Chondrocyte (in vitro differentiated cells): ENCODE data around the gene GPR141. TPM values are rescaled to one million over a fixed set of nuclear protein-coding genes. Genes with fewer than 3 reads are reported as not detected.

Experiments used
- DNase-seq: peaks from one replicate; pipeline ENCODE4 v3.0.0; 2021; ENCODE audit warnings: mixed read lengths, low spot score
- H3K27ac Mint-ChIP-seq: one replicate; pipeline ENCODE4 v1.8.0; 2021; ENCODE audit warnings: mild to moderate bottlenecking, moderate library complexity, mixed read lengths; ENCODE audit not compliant: unreplicated experiment
- H3K27me3 Mint-ChIP-seq: 2 replicates; pipeline ENCODE4 v1.8.0; 2021; ENCODE audit warnings: low read depth, mixed read lengths
- H3K36me3 Mint-ChIP-seq: 2 replicates; pipeline ENCODE4 v1.8.0; 2021; ENCODE audit warnings: low read depth, mixed read lengths
- H3K4me1 Mint-ChIP-seq: 2 replicates; pipeline ENCODE4 v1.8.0; 2021; ENCODE audit warnings: low read depth, mild to moderate bottlenecking, mixed read lengths
- H3K4me3 Mint-ChIP-seq: one replicate; pipeline ENCODE4 v1.8.0; 2021; ENCODE audit warnings: mild to moderate bottlenecking, moderate library complexity, mixed read lengths; ENCODE audit not compliant: unreplicated experiment
- H3K9me3 Mint-ChIP-seq: 2 replicates; pipeline ENCODE4 v1.8.0; 2021; ENCODE audit warnings: low read depth, mixed read lengths
- total RNA-seq: library from RNA; stranded (reverse); gene quantifications from 3 replicates; pipeline ENCODE4 v1.2.1, GENCODE V29; 2021
- TF ChIP-seq, protein P1 (sequence below): fragments of 200-600 bp; sonication (generic); IDR thresholded peaks from 2 replicates; pipeline ENCODE4 v1.5.0; 2021; ENCODE audit warnings: antibody characterized with exemption, mild to moderate bottlenecking, moderate library complexity

GPR141 gene
- total RNA-seq, 1 donor from 2014 or later: not detected

DNA sequence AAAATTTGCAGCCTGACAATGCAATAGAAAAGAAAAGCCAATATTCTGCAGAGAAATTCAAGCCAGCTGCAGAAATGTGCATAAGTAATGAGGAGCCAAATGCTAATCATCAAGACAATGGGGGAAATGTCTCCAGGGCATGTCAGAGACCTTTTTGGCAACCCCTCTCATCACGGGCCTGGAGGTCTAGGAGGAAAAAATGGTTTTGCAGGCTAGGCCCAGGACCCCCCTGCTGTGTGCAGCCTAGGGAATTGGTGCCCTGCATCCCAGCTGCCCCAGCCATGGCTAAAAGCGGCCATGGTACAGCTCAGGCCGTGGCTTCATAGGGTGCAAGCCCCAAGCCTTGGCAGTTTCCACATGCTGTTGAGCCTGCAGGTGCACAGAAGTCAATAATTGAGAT, 92.4 kb downstream of the GPR141 start:
- no peak for DNase-seq
- H3K36me3 Mint-ChIP-seq: peaks cover 2% of the 10 kb centered on the region
- no peak overlapping the region for H3K4me3 Mint-ChIP-seq
- no peaks in the 10 kb centered on the region for H3K4me1 Mint-ChIP-seq
- TF ChIP-seq, protein P1, sequence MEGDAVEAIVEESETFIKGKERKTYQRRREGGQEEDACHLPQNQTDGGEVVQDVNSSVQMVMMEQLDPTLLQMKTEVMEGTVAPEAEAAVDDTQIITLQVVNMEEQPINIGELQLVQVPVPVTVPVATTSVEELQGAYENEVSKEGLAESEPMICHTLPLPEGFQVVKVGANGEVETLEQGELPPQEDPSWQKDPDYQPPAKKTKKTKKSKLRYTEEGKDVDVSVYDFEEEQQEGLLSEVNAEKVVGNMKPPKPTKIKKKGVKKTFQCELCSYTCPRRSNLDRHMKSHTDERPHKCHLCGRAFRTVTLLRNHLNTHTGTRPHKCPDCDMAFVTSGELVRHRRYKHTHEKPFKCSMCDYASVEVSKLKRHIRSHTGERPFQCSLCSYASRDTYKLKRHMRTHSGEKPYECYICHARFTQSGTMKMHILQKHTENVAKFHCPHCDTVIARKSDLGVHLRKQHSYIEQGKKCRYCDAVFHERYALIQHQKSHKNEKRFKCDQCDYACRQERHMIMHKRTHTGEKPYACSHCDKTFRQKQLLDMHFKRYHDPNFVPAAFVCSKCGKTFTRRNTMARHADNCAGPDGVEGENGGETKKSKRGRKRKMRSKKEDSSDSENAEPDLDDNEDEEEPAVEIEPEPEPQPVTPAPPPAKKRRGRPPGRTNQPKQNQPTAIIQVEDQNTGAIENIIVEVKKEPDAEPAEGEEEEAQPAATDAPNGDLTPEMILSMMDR: no peak
- H3K27ac Mint-ChIP-seq: no peak overlapping the region
- H3K9me3 Mint-ChIP-seq: peaks cover 28% of the 10 kb centered on the region
- no peaks in the 10 kb centered on the region for H3K27me3 Mint-ChIP-seq

DNA sequence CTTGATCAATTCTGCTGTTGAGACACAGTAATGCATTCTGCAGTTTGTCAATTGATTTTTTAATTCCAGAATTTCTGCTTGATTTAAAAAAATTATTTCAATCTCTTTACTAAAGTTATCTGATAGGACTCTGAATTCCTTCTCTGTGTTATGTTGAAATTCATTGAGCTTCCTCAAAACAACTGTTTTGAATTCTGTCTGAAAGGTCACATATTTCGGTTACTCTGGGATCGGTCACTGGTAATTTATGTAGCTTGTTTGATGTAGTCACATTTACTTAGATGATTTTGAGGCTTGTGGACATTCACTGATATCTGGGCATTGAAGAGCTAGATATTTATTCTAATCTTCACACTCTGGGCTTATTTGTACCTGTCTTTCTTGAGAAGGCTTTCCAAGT, 97.6 kb downstream of the GPR141 start:
- Mint-ChIP-seq H3K27ac (no peak overlapping the region), H3K36me3 (peaks cover 2% of the 10 kb centered on the region), H3K9me3 (peaks cover 17% of the 10 kb centered on the region), H3K4me1 (no peaks in the 10 kb centered on the region), H3K27me3 (peaks cover 3% of the 10 kb centered on the region), H3K4me3 (no peak overlapping the region)
- TF ChIP-seq, protein P1: no peak
- no peak for DNase-seq

DNA sequence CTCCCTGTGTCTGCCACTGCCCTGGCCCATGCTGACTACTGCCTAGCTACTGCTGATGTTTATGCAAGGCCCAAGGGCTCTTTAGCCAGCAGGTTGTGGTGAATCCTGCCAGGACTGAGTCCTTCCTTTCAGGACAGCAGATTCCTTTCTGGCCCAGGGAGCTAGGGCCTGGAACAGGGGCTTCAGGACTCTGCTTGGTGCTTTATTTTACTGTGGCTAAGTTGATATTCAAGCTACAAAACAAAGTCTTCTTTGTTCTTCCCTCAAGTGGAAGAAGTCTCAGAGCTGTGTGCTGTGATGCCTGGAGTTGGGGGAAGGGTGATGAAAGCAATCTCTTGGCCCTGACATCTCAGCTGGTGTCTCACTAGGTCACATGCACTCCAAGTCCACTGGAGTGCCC, 98.6 kb downstream of the GPR141 start:
- Mint-ChIP-seq H3K9me3 (peaks cover 11% of the 10 kb centered on the region), H3K4me1 (no peaks in the 10 kb centered on the region), H3K4me3 (no peak overlapping the region), H3K36me3 (peaks cover 2% of the 10 kb centered on the region), H3K27ac (no peak overlapping the region), H3K27me3 (peaks cover 3% of the 10 kb centered on the region)
- DNase-seq: no peak
- TF ChIP-seq, protein P1: no peak

DNA sequence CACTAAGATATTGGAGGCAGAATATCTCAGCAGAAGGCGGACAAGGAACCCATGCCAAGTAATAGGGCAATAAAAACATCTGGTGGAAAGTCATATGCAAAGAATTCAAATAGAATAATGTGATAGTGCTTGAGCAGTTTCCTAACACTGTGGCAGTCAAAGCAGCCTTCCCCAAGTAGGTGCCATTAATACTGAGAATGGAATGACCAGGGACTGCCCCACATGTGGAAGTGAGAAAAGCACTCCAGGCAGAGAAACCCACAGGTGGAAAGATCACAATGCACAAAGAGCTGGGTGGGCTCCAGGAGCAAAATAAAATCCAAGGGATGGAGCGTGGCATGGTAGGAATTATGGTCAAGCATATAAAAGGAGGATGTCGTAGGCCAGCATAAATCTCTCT, 100.4 kb downstream of the GPR141 start:
- DNase-seq: no peak
- no peaks in the 10 kb centered on the region for H3K4me1 Mint-ChIP-seq
- H3K27ac Mint-ChIP-seq: no peak overlapping the region

DNA sequence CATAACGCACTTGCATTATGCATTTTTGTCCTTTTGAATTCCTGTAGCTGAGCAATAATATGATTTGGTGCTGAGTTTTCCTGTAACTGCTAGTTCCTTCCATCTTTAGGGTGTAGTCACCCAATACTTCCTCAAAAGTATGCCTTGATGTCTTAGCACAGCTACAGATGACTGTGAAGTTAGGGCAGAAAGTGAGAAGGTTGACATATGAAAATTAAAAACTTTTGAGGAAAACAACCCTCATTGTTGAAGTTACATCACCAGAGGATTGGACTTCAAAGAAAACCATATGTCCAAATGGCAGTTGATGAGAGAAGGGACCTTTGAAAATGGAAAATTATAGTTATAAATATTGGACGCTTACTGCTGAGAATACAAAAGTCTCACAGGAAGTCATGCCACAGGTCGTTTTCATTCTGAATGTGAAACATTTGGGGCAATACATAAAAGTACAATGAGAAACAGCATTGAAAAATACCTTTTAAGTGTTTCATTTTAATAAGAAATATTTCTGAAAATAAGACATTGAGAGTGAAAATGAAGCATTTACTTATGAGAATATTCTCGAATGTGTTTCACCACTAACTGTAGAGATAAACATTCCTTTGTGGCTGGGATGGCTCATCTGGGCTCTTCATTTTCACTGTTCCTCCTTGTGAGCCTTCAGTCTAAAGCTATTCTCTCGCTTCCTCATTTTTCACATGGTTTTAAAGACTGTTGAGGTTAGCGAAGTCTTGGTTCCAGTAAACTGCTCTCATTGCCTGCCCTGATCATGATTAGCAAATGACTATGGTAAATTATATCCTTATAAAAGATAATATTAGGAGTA, 103.4 kb downstream of the GPR141 start:
- peaks cover 3% of the 10 kb centered on the region for H3K27me3 Mint-ChIP-seq
- H3K27ac Mint-ChIP-seq: no peak overlapping the region
- H3K36me3 Mint-ChIP-seq: no peaks in the 10 kb centered on the region
- no peak overlapping the region for H3K4me3 Mint-ChIP-seq
- H3K9me3 Mint-ChIP-seq: no peaks in the 10 kb centered on the region
- DNase-seq: no peak
- H3K4me1 Mint-ChIP-seq: no peaks in the 10 kb centered on the region
- TF ChIP-seq, protein P1: no peak

More for the DNA sequence above, 100.4 kb downstream of the GPR141 start:
- no peaks in the 10 kb centered on the region for H3K9me3 Mint-ChIP-seq
- H3K27me3 Mint-ChIP-seq: peaks cover 3% of the 10 kb centered on the region
- TF ChIP-seq, protein P1: no peak
- no peak overlapping the region for H3K4me3 Mint-ChIP-seq
- no peaks in the 10 kb centered on the region for H3K36me3 Mint-ChIP-seq

Other genes starting within 250 kb of the GPR141 start
- 0.33 to 0.60 TPM (median 0.42 TPM) in 3 replicates for gene ELMO1, start 234.9 kb upstream of the GPR141 start, total RNA-seq
- not detected in 3 replicates for gene NME8, start 164.8 kb downstream of the GPR141 start, total RNA-seq
- gene SFRP4, start 233.1 kb downstream of the GPR141 start, total RNA-seq: 0.25 to 0.75 TPM (median 0.41 TPM) in 3 replicates
- gene EPDR1, start 236.9 kb downstream of the GPR141 start, total RNA-seq: 20.1 to 30.0 TPM (median 28.9 TPM) in 3 replicates